SK-N-SH (cell line): ENCODE data around the gene ITGA5. TPM values are rescaled to one million over a fixed set of nuclear protein-coding genes. Genes with fewer than 3 reads are reported as not detected.

Source experiments
- CTCF ChIA-PET: fragments of 300-600, 350-600 bp; formaldehyde crosslinking; extraction: SDS; loops from one replicate; lab custom pipeline; 2021; lab: Yijun Ruan, JAX
- POLR2A ChIA-PET: fragments of 350-600 bp; sonication (Branson Sonifier 250); formaldehyde crosslinking; extraction: SDS; loops from one replicate; lab custom pipeline; 2020; ENCODE audit warnings: antibody characterized with exemption, inconsistent platforms; lab: Yijun Ruan, JAX
- DNase-seq: peaks from one replicate; pipeline ENCODE4 v3.0.0; 2012
- H2AFZ ChIP-seq: fragments of 200-600 bp; sonication (generic); 2 replicates; pipeline ENCODE4 v1.8.1; 2016; ENCODE audit warnings: antibody characterized with exemption, mild to moderate bottlenecking, low read depth
- H3F3A ChIP-seq: fragments of 200-600 bp; sonication (generic); replicated peaks from 2 replicates; pipeline ENCODE3; 2016; ENCODE audit warnings: antibody characterized with exemption, mild to moderate bottlenecking; ENCODE audit not compliant: insufficient read depth
- H3K27ac ChIP-seq, 2 experiments: fragments of 200-500 bp in 1 of 2; fragments of 200-600 bp in 1 of 2; sonication (Bioruptor generic) in 1 of 2; sonication (generic), shearing (Covaris generic) in 1 of 2; 2 replicates each; pipeline versions ENCODE4 v1.5.1 to v1.6.1; 2014 to 2016; ENCODE audit warnings: low read depth in 2 of 2, inconsistent platforms in 1 of 2, low read length in 1 of 2, mild to moderate bottlenecking in 1 of 2, mixed read lengths in 1 of 2
- H3K27me3 ChIP-seq: fragments of 200-600 bp; sonication (generic), shearing (Covaris generic); 2 replicates; pipeline ENCODE4 v1.6.1; 2016; ENCODE audit warnings: mixed run types; ENCODE audit not compliant: insufficient read depth
- H3K36me3 ChIP-seq, 2 experiments: fragments of 200-500 bp in 1 of 2; fragments of 200-600 bp in 1 of 2; sonication (Bioruptor generic) in 1 of 2; sonication (generic) in 1 of 2; replicated peaks in 1 of 2; 2 replicates each; pipeline versions ENCODE3 to v1.5.1; 2014 to 2016; ENCODE audit warnings: low read length in 1 of 2, mild to moderate bottlenecking in 1 of 2; ENCODE audit not compliant: insufficient read depth in 2 of 2, control insufficient read depth in 1 of 2
- H3K4me1 ChIP-seq, 2 experiments: fragments of 200-500 bp in 1 of 2; fragments of 200-600 bp in 1 of 2; sonication (Bioruptor generic) in 1 of 2; sonication (generic), shearing (Covaris generic) in 1 of 2; 2 replicates each; pipeline versions ENCODE4 v1.5.1 to v1.6.1; 2014 to 2016; ENCODE audit warnings: low read depth in 1 of 2, low read length in 1 of 2, mixed run types in 1 of 2; ENCODE audit not compliant: insufficient read depth in 2 of 2, control insufficient read depth in 1 of 2
- H3K4me2 ChIP-seq: fragments of 200-600 bp; sonication (generic), shearing (Covaris generic); 2 replicates; pipeline ENCODE4 v1.6.1; 2017; ENCODE audit warnings: mixed run types
- H3K4me3 ChIP-seq, 2 experiments: fragments of 200-500 bp in 1 of 2; fragments of 200-600 bp in 1 of 2; sonication (Bioruptor generic) in 1 of 2; sonication (generic), shearing (Covaris generic) in 1 of 2; 2 replicates each; pipeline versions ENCODE4 v1.5.1 to v1.8.1; 2014 to 2016; ENCODE audit warnings: low read depth in 2 of 2, inconsistent platforms in 1 of 2, low read length in 1 of 2, mild to moderate bottlenecking in 1 of 2, mixed read lengths in 1 of 2, moderate library complexity in 1 of 2
- H3K79me2 ChIP-seq: fragments of 200-600 bp; sonication (generic); 2 replicates; pipeline ENCODE4 v1.8.1; 2017; ENCODE audit warnings: mild to moderate bottlenecking; ENCODE audit not compliant: insufficient read depth
- H3K9ac ChIP-seq: fragments of 200-600 bp; sonication (generic); 2 replicates; pipeline ENCODE4 v1.6.1; 2017; ENCODE audit warnings: mixed run types
- H3K9me2 ChIP-seq: fragments of 200-600 bp; sonication (generic); 2 replicates; pipeline ENCODE4 v1.6.1; 2017; ENCODE audit warnings: mixed run types
- H3K9me3 ChIP-seq: fragments of 200-600 bp; sonication (generic); 2 replicates; pipeline ENCODE4 v1.6.1; 2017; ENCODE audit warnings: mixed run types, mild to moderate bottlenecking, moderate library complexity
- H4K20me1 ChIP-seq: fragments of 200-600 bp; sonication (generic); 2 replicates; pipeline ENCODE4 v1.6.1; 2017; ENCODE audit warnings: mild to moderate bottlenecking, mixed run types; ENCODE audit not compliant: insufficient read depth
- CTCF ChIP-seq: fragments of 200-600 bp; sonication (generic); IDR thresholded peaks from 2 replicates; pipeline ENCODE4 v1.6.1; 2017; ENCODE audit warnings: antibody characterized with exemption, mild to moderate bottlenecking, moderate library complexity
- EZH2phosphoT487 ChIP-seq: fragments of 200-600 bp; sonication (generic); IDR thresholded peaks from 2 replicates; pipeline ENCODE4 v1.6.1; 2017; ENCODE audit warnings: low read depth, mixed run types, mild to moderate bottlenecking, antibody characterized with exemption, moderate library complexity, borderline replicate concordance
- FOSL2 ChIP-seq: IDR thresholded peaks from 2 replicates; pipeline ENCODE4 v1.4.0; 2012; ENCODE audit warnings: low read depth, mild to moderate bottlenecking, moderate library complexity, borderline replicate concordance
- FOXM1 ChIP-seq: IDR thresholded peaks from 2 replicates; pipeline ENCODE4 v1.4.0; 2012; ENCODE audit warnings: low read depth, mild to moderate bottlenecking
- GATA2 ChIP-seq: sonication (generic); formaldehyde crosslinking; IDR thresholded peaks from 2 replicates; pipeline ENCODE4 v1.5.0; 2020; ENCODE audit warnings: mild to moderate bottlenecking, missing genetic modification reagents
- IRF3 ChIP-seq: fragments of 150-350 bp; IDR thresholded peaks from 2 replicates; pipeline ENCODE4 v1.6.1; 2016; ENCODE audit warnings: mild to moderate bottlenecking, low read depth, low read length
- MAX ChIP-seq: IDR thresholded peaks from 2 replicates; pipeline ENCODE4 v1.4.0; 2012; ENCODE audit warnings: low read depth
- MEF2A ChIP-seq: IDR thresholded peaks from 2 replicates; pipeline ENCODE4 v1.4.0; 2012; ENCODE audit warnings: low read depth, borderline replicate concordance
- RCOR1 ChIP-seq: fragments of 150-350 bp; IDR thresholded peaks from 2 replicates; pipeline ENCODE4 v1.6.1; 2017; ENCODE audit warnings: antibody characterized with exemption, low read length
- REST ChIP-seq: IDR thresholded peaks from 2 replicates; pipeline ENCODE4 v1.6.1; 2012; ENCODE audit warnings: mild to moderate bottlenecking, low read depth, low read length, moderate library complexity
- SIN3A ChIP-seq: IDR thresholded peaks from 2 replicates; pipeline ENCODE4 v1.6.1; 2012; ENCODE audit warnings: low read depth, mild to moderate bottlenecking, low read length, moderate library complexity, borderline replicate concordance
- TEAD4 ChIP-seq: IDR thresholded peaks from 2 replicates; pipeline ENCODE4 v1.4.0; 2012; ENCODE audit warnings: mild to moderate bottlenecking, borderline replicate concordance; ENCODE audit not compliant: insufficient read depth
- USF1 ChIP-seq: IDR thresholded peaks from 2 replicates; pipeline ENCODE4 v1.4.0; 2012; ENCODE audit warnings: low read depth, borderline replicate concordance
- USF2 ChIP-seq: fragments of 150-350 bp; IDR thresholded peaks from 2 replicates; pipeline ENCODE4 v1.6.1; 2017; ENCODE audit warnings: antibody characterized with exemption, low read length, low read depth, borderline replicate concordance
- YY1 ChIP-seq: IDR thresholded peaks from 2 replicates; pipeline ENCODE4 v1.4.0; 2012; ENCODE audit warnings: low read depth, mild to moderate bottlenecking
- WGBS: methylation state at CpG from one replicate; pipeline ENCODE4 v1.1.6; 2017; ENCODE audit warnings: low lambda C conversion rate; 5-methylcytosine and 5-hydroxymethylcytosine counted together
- polyA plus RNA-seq, 3 experiments: library from polyadenylated mRNA; depleted of rRNA; stranded (reverse); fragments of >200 nt; gene quantifications; 2 replicates each; pipeline ENCODE4 v1.2.3, GENCODE V29; 2012

ITGA5 gene
- polyA plus RNA-seq, 1 of the 3 experiments (the other 2 are of a cell fraction): 52.5 TPM

GRCh38 chr12:54409267-54409666 lies 9.8 kb downstream of the ITGA5 start (continued):
- no peak for TF ChIP-seq IRF3
- TF ChIP-seq FOSL2: no peak
- TF ChIP-seq SIN3A: no peak
- no peak for TF ChIP-seq REST

GRCh38 chr12:54407183-54407905 lies 11.7 kb downstream of the ITGA5 start:
- Histone ChIP-seq H3K27me3 (no peaks in the 10 kb centered on the region), H3K9me3 (no peaks in the 10 kb centered on the region), H3K4me2 (no peak overlapping the region), H3K27ac (no peak overlapping the region), H4K20me1 (no peaks in the 10 kb centered on the region), H3F3A (peaks cover 15% of the 10 kb centered on the region), H3K4me1 (peaks cover 0 to 12% of the 10 kb centered on the region in 2 experiments; a peak in 1 of 4 replicates), H3K9ac (no peak overlapping the region), H3K36me3 (peaks cover 39 to 40% of the 10 kb centered on the region in 2 experiments), H3K79me2 (peaks cover 21% of the 10 kb centered on the region), H3K4me3 (no peak overlapping the region), H3K9me2 (no peaks in the 10 kb centered on the region), H2AFZ (no peak overlapping the region)
- CTCF ChIA-PET: interaction anchor here (1.2 to 2.6 kb wide), 2 partner anchors 8 to 32 kb away, joined by 4 to 26 read pairs; no protein-coding TSS in a partner anchor
- 60% methylated on average over 5 of the region's 5 CpGs for whole genome bisulfite sequencing
- no peak for DNase-seq
- POLR2A ChIA-PET: no interaction called here
- TF ChIP-seq MAX (no peak), CTCF (no peak), SIN3A (no peak), REST (no peak), TEAD4 (no peak), RCOR1 (peak; percentile 13; the same call in 1 of the 2 replicates), FOXM1 (no peak), GATA2 (CRISPR knock-in tag) (peak; percentile 17; the same call in 1 of the 2 replicates), MEF2A (no peak), USF1 (no peak), YY1 (no peak), EZH2phosphoT487 (no peak), USF2 (no peak)
